Heart right ventricle (tissue), 16 donors: ENCODE data around the gene MVB12B. TPM values are rescaled to one million over a fixed set of nuclear protein-coding genes. Genes with fewer than 3 reads are reported as not detected.

Experiments used
- ATAC-seq, 8 donors: fragments of 200-7000 bp; cut with Tn5 transposase; one replicate each; pipeline ENCODE4 v1.9.1; 2020; ENCODE audit warnings: mild to moderate bottlenecking in 8 of 8, moderate library complexity in 8 of 8, moderate number of reproducible peaks in 1 of 8
- DNase-seq, 2 donors: peaks; one replicate each; pipeline ENCODE4 v3.0.0-alpha.2; 2020
- H3K27ac ChIP-seq, 10 donors: fragments of 200-600 bp; sonication (generic) in 2 of 10; one replicate each; pipeline versions ENCODE4 v1.5.0 to v1.8.0; 2020 to 2022; ENCODE audit warnings: mild to moderate bottlenecking in 3 of 10
- H3K27me3 ChIP-seq, 7 donors: fragments of 200-600 bp; one replicate each; pipeline ENCODE4 v1.8.0; 2021 to 2022; ENCODE audit warnings: mild to moderate bottlenecking in 2 of 7
- H3K36me3 ChIP-seq, 9 donors: fragments of 200-600 bp; sonication (generic) in 1 of 9; one replicate each; pipeline versions ENCODE4 v1.5.0 to v1.8.0; 2020 to 2022; ENCODE audit warnings: mild to moderate bottlenecking in 2 of 9
- H3K4me1 ChIP-seq, 9 donors: fragments of 200-600 bp; sonication (generic) in 1 of 9; one replicate each; pipeline versions ENCODE4 v1.5.0 to v1.8.0; 2020 to 2022; ENCODE audit warnings: mild to moderate bottlenecking in 4 of 9
- H3K4me3 ChIP-seq, 10 donors: fragments of 200-600 bp; sonication (generic) in 2 of 10; one replicate each; pipeline versions ENCODE4 v1.5.0 to v1.8.0; 2020 to 2022; ENCODE audit warnings: mild to moderate bottlenecking in 7 of 10, moderate library complexity in 2 of 10
- H3K9me3 ChIP-seq, 11 donors: fragments of 200-600 bp in 10 of 11; sonication (generic) in 2 of 11; one replicate each; pipeline versions ENCODE4 v1.5.0 to v1.8.0; 2013 to 2022; ENCODE audit warnings: mild to moderate bottlenecking in 2 of 11, control low read depth in 1 of 11, moderate library complexity in 1 of 11
- WGBS, 2 donors: extraction: QIAGEN DNeasy Blood & Tissue Kit; methylation state at CpG; one replicate each; pipeline ENCODE4 v1.1.7; 2013; ENCODE audit warnings: inconsistent platforms in 1 of 2; 5-methylcytosine and 5-hydroxymethylcytosine counted together
- intact Hi-C, 10 donors: fragments of 100-400 bp; cut with DNase I; formaldehyde crosslinking; loops; one replicate each; pipeline versions ENCODE4 v1.11.1 to v1.14.2; 2022
- polyA plus RNA-seq, 2 donors: library from polyadenylated mRNA; stranded (reverse); fragments of 200-250 nt; gene quantifications; one replicate each; pipeline ENCODE4 v1.2.3, GENCODE V29; 2013
- total RNA-seq, 10 donors: library from RNA; stranded (reverse); fragmentation: NEBNext Ultra II Directional in 3 of 10; extraction: Animal tissue kit (Norgen Biotek cat#: 25700) in 3 of 10; gene quantifications; one replicate each; pipeline versions ENCODE4 v1.2.1 to v1.2.4, GENCODE V29; 2021 to 2023
- TF ChIP-seq, protein P1 (sequence below), 9 donors: fragments of 200-600 bp; sonication (generic) in 2 of 9; IDR thresholded peaks; one replicate each; pipeline versions ENCODE4 v1.5.0 to v1.8.0; 2021 to 2022; ENCODE audit warnings: antibody characterized with exemption in 9 of 9, mild to moderate bottlenecking in 5 of 9, moderate library complexity in 1 of 9
- donor health status: Arrhythmogenic right ventricular cardiomyopathy.
- donor health status: ischemic (EF 13 %, LVEDD 7.1; RV severe dilation, severe dysfunction).
- donor health status: healthy with polysubstance abuse.
- donor health status: DM: no; HTN: yes; CAD: no.
- donor health status: DM: no; HTN: no; CAD: no.
- donor health status: ischemic (EF 25% LVEDD 6.9; RV normal size, moderate dysfunction).
- donor health status: ischemic (EF 25% LVEDD 5.7; RV mildly dilated, moderate dysfunction).
- donor health status: healthy.
- donor health status: DM: yes; HTN: yes; CAD: no.
- donor health status: Ischemic cardiomyopathy.
- donor health status: ischemic (EF 35%, LVEDD 5.7; RV mildly dilated, moderate dysfunction).
- donor health status: nonischemic (EF 11% LVEDD 7.7; RV severe dilation, severe dysfunction).
- donor health status: DM: yes; HTN: yes; CAD: no.
- donor health status: PGD.
- donor health status: ischemic (EF 29% LVEDD 5.4; RV normal size, mild dysfunction).
- donor health status: nonischemic (EF 23%, LVEDD 6.1; RV moderate dilation, normal function).

MVB12B gene
- total and polyA plus RNA-seq, 12 donors: 2.8 to 16.5 (median 10.6) TPM

DNA sequence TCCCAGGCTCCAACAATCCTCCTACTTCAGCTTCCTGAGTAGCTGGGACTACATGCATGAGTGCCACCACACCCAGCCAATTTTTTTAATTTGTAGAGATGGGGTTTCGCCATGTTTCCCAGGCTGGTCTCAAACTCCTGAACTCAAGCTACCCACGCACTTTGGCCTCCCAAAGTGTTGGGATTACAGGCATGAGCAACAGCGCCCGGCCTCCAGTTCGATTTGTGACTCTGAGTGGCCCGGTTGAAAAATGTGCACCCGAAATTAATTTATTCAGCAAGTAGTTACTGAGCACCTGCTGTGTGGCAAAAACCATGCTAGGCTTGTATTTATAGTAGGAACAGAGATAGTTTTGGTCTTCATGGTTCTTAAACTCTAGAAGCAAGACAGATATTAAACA is 58.3 kb downstream of the MVB12B start:
- Histone ChIP-seq H3K36me3 (peaks cover 0 to 58% (median 8%) of the 10 kb centered on the region in 9 donors), H3K4me1 (peaks cover 0 to 36% (median 4%) of the 10 kb centered on the region in 9 donors), H3K4me3 (no peak overlapping the region), H3K9me3 (no peaks in the 10 kb centered on the region), H3K27me3 (no peaks in the 10 kb centered on the region), H3K27ac (no peak overlapping the region)
- ATAC-seq (no peak), DNase-seq (no peak)
- intact Hi-C loops: loop anchor here in 1 of 10 donors (5.0 kb wide), 1 partner anchor 73 kb away; no protein-coding TSS in a partner anchor
- TF ChIP-seq, protein P1, sequence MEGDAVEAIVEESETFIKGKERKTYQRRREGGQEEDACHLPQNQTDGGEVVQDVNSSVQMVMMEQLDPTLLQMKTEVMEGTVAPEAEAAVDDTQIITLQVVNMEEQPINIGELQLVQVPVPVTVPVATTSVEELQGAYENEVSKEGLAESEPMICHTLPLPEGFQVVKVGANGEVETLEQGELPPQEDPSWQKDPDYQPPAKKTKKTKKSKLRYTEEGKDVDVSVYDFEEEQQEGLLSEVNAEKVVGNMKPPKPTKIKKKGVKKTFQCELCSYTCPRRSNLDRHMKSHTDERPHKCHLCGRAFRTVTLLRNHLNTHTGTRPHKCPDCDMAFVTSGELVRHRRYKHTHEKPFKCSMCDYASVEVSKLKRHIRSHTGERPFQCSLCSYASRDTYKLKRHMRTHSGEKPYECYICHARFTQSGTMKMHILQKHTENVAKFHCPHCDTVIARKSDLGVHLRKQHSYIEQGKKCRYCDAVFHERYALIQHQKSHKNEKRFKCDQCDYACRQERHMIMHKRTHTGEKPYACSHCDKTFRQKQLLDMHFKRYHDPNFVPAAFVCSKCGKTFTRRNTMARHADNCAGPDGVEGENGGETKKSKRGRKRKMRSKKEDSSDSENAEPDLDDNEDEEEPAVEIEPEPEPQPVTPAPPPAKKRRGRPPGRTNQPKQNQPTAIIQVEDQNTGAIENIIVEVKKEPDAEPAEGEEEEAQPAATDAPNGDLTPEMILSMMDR (IDR thresholded peaks at IDR 0.05): no peak
- 97 to 98% methylated on average over 7 of the region's 7 CpGs for WGBS, 2 donors

DNA sequence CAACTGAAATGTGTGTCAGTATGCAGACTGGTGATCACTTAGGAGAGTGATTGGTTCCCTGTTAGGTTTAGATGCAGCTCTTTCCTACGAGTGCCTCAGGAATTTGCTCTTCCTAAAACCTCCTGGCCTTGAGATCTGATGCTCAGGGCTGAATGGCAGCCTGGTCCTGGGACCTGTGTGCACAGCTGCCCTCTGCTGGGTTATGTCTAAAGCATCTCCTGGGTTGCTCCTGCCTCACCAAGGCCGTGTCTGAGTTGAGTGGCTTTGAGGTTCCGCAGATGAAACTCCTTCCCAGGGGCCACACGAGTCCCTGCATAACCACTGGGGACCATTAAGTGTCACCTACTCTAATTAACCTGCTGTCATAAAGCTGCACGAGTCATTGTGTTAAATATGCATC is 59.5 kb downstream of the MVB12B start:
- no peaks in the 10 kb centered on the region for H3K9me3 ChIP-seq
- no peak overlapping the region for H3K27ac ChIP-seq
- DNase-seq (no peak), ATAC-seq (peak in 4 of 8 donors; percentile 27 to 57 (median 39))
- intact Hi-C loops: loop anchor here in 1 of 10 donors (5.0 kb wide), 1 partner anchor 74 kb away; no protein-coding TSS in a partner anchor
- no peaks in the 10 kb centered on the region for H3K27me3 ChIP-seq
- H3K4me3 ChIP-seq: no peak overlapping the region
- peaks cover 0 to 47% (median 4%) of the 10 kb centered on the region in 9 donors for H3K4me1 ChIP-seq
- peaks cover 0 to 58% (median 8%) of the 10 kb centered on the region in 9 donors for H3K36me3 ChIP-seq
- WGBS, 2 donors: 64 to 70% methylated on average over 5 of the region's 5 CpGs
- TF ChIP-seq, protein P1 (IDR thresholded peaks at IDR 0.05): peak in 6 of 9 donors; percentile 23 to 44 (median 36)

DNA sequence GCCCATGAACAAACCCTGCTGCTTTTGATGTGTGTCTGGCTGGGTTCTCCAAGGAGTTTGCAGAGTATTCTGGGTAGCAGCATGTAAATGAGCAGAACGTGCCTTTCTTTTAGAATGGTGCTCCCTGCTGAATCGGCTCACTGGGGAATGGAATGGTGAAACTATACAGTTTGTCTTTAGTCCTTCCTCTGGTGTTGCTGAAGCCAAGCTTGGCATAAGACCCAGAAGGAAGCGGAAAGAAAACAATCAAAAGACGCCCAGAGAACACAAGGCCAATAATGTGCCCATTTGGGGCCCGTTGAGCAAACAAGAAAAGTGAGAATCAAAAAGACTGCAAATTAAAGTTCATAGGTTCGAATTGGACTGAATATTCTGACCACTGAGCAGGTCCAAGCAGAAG is 60.1 kb downstream of the MVB12B start:
- no peak overlapping the region for H3K4me3 ChIP-seq
- H3K27ac ChIP-seq: peak overlapping the region in 1 of 10 donors; percentile 13
- no peaks in the 10 kb centered on the region for H3K9me3 ChIP-seq
- intact Hi-C loops: loop anchor here in 1 of 10 donors (5.0 kb wide), 1 partner anchor 74 kb away; no protein-coding TSS in a partner anchor
- WGBS, 2 donors: 62 to 69% methylated on average over 6 of the region's 6 CpGs
- no peak for DNase-seq
- no peaks in the 10 kb centered on the region for H3K27me3 ChIP-seq
- ATAC-seq: no peak
- peaks cover 0 to 52% (median 8%) of the 10 kb centered on the region in 9 donors for H3K36me3 ChIP-seq
- H3K4me1 ChIP-seq: peaks cover 0 to 53% (median 9%) of the 10 kb centered on the region in 9 donors
- TF ChIP-seq, protein P1 (IDR thresholded peaks at IDR 0.05): no peak

DNA sequence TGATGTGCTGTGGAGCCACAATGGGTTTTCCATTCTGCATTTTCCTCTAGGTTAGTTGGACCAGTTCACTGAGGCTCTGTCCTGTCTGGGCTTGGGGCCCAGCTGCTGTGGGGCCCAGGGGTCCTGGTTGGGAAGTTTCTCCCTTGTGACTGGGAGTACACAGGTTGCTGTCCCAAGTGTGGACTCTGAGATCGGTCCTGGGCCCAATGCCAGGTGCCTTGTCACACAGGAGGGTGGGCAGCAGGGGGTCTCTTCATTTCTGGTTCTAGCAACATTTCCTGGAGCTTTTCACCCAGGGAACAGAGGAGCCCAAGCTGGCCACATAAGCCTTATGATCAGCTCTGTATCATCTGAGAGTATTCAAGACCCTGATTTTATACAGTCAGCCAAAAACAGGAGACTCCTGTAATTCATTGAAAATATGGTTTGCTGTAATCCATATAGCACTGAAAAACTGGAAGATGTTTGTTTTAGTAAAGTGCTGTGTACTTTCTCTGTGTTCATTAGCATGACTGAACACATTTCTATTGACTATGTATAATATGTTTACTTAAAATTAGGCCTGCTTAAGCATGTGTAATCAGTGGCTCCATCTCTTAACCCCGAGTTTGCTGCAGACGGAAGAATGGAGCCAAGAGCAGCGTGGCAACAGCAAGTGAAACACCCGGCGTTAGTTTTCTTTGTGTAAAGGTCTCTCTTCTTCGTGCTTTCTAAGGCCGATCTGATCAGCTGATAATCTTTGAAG is 62.5 kb downstream of the MVB12B start:
- TF ChIP-seq, protein P1 (IDR thresholded peaks at IDR 0.05): no peak
- Histone ChIP-seq H3K27me3 (no peaks in the 10 kb centered on the region), H3K27ac (peak overlapping the region in 4 of 10 donors; percentile 15 to 78 (median 31)), H3K36me3 (peaks cover 0 to 55% (median 8%) of the 10 kb centered on the region in 9 donors), H3K9me3 (no peaks in the 10 kb centered on the region), H3K4me3 (no peak overlapping the region), H3K4me1 (peaks cover 0 to 56% (median 28%) of the 10 kb centered on the region in 9 donors)
- ATAC-seq: no peak
- intact Hi-C loops: loop anchor here in 1 of 10 donors (5.0 kb wide), 1 partner anchor 77 kb away; no protein-coding TSS in a partner anchor
- WGBS, 2 donors: 81 to 88% methylated on average over 8 of the region's 8 CpGs
- DNase-seq: no peak
